Mesendoderm (in vitro differentiated cells): ENCODE data around the gene PIGW.

Experiments
- DNase-seq: peaks from one replicate; pipeline ENCODE4 v3.0.0; 2013
- H2AK5ac ChIP-seq: 2 replicates; pipeline ENCODE4 v1.6.1; 2013; ENCODE audit warnings: low read length, inconsistent platforms
- H2BK120ac ChIP-seq: 2 replicates; pipeline ENCODE4 v1.6.1; 2013; ENCODE audit warnings: low read depth, mild to moderate bottlenecking, low read length, moderate library complexity, mixed read lengths
- H2BK15ac ChIP-seq: replicated peaks from 2 replicates; pipeline ENCODE4 v1.6.1; 2013; ENCODE audit warnings: low read depth, mild to moderate bottlenecking, moderate library complexity
- H2BK5ac ChIP-seq: 2 replicates; pipeline ENCODE4 v1.6.1; 2013; ENCODE audit warnings: low read length, inconsistent platforms
- H3K18ac ChIP-seq: 2 replicates; pipeline ENCODE4 v1.6.1; 2013; ENCODE audit warnings: mild to moderate bottlenecking, low read length, mixed read lengths
- H3K23ac ChIP-seq: one replicate; pipeline ENCODE4 v1.6.1; 2013; ENCODE audit warnings: low read length
- H3K27ac ChIP-seq: 2 replicates; pipeline ENCODE4 v1.5.1; 2013; ENCODE audit warnings: low read depth, mild to moderate bottlenecking, inconsistent platforms, low read length, moderate library complexity
- H3K27me3 ChIP-seq: 2 replicates; pipeline ENCODE4 v1.6.1; 2013; ENCODE audit warnings: low read length, control low read depth, mild to moderate bottlenecking, inconsistent platforms; ENCODE audit not compliant: insufficient read depth, poor library complexity
- H3K36me3 ChIP-seq: 2 replicates; pipeline ENCODE4 v1.6.1; 2013; ENCODE audit warnings: low read length, inconsistent platforms; ENCODE audit not compliant: control insufficient read depth, insufficient read depth
- H3K4ac ChIP-seq: one replicate; pipeline ENCODE4 v1.6.1; 2013; ENCODE audit warnings: low read depth, mild to moderate bottlenecking, low read length, moderate library complexity
- H3K4me1 ChIP-seq: 2 replicates; pipeline ENCODE4 v1.6.1; 2013; ENCODE audit warnings: low read depth, low read length, inconsistent platforms; ENCODE audit not compliant: control insufficient read depth
- H3K4me2 ChIP-seq: 2 replicates; pipeline ENCODE4 v1.6.1; 2013; ENCODE audit warnings: low read length
- H3K4me3 ChIP-seq: 2 replicates; pipeline ENCODE4 v1.5.1; 2013; ENCODE audit warnings: mild to moderate bottlenecking, low read length
- H3K56ac ChIP-seq: one replicate; pipeline ENCODE4 v1.6.1; 2013; ENCODE audit warnings: low read length
- H3K79me1 ChIP-seq: 2 replicates; pipeline ENCODE4 v1.6.1; 2013; ENCODE audit warnings: low read length, inconsistent platforms
- H3K79me2 ChIP-seq: 2 replicates; pipeline ENCODE4 v1.6.1; 2013; ENCODE audit warnings: mild to moderate bottlenecking, low read length; ENCODE audit not compliant: control insufficient read depth, insufficient read depth
- H3K9ac ChIP-seq: 2 replicates; pipeline ENCODE4 v1.6.1; 2013; ENCODE audit warnings: low read length, inconsistent platforms
- H4K5ac ChIP-seq: one replicate; pipeline ENCODE4 v1.6.1; 2013; ENCODE audit warnings: low read length
- H4K8ac ChIP-seq: one replicate; pipeline ENCODE4 v1.6.1; 2013; ENCODE audit warnings: low read depth, mild to moderate bottlenecking, control low read depth, low read length, moderate library complexity
- WGBS: extraction: QIAGEN DNeasy Blood & Tissue Kit; methylation state at CpG from one replicate; pipeline ENCODE4 v1.1.7; 2013; ENCODE audit warnings: low lambda C conversion rate, missing lambda C conversion rate; ENCODE audit not compliant: insufficient coverage; ENCODE audit errors: extremely low coverage; 5-methylcytosine and 5-hydroxymethylcytosine counted together

Gene PIGW

DNA sequence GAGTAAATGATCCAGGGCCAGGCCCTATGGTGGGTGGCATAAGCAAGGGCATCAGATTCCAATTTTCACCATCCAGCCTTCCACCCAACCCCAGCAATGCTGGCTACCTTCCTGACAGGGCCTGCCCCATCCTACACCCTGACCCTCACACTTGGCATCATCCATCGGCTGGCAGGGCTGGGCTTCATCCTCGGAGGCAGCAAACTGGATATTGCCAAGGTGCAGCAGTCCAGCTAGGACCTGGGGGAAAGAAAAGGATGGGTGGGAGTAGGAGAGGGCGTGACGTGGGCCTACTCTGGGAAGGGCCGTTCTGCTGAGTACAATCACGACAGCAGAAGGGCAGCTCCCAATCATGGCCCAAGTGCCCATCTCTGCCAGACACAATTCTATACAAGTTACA is 23.6 kb upstream of the PIGW start:
- no peak overlapping the region for H3K23ac ChIP-seq
- no peak overlapping the region for H2BK120ac ChIP-seq
- H3K27ac ChIP-seq, result no peak overlapping the region
- H4K8ac ChIP-seq, result no peak overlapping the region
- H3K36me3 ChIP-seq, result peaks cover 19% of the 10 kb centered on the region
- no CpG with 5 or more reads among the region's 6 CpGs for WGBS
- H3K4me1 ChIP-seq, result no peaks in the 10 kb centered on the region
- H2BK15ac ChIP-seq, result no peak overlapping the region
- no peaks in the 10 kb centered on the region for H3K79me1 ChIP-seq
- no peak overlapping the region for H2AK5ac ChIP-seq
- no peak overlapping the region for H3K4ac ChIP-seq
- DNase-seq, result no peak
- H3K18ac ChIP-seq, result no peak overlapping the region
- no peak overlapping the region for H4K5ac ChIP-seq
- no peak overlapping the region for H3K4me3 ChIP-seq
- H3K9ac ChIP-seq, result no peak overlapping the region
- H3K27me3 ChIP-seq, result no peaks in the 10 kb centered on the region
- no peak overlapping the region for H2BK5ac ChIP-seq
- H3K79me2 ChIP-seq, result no peaks in the 10 kb centered on the region
- no peak overlapping the region for H3K4me2 ChIP-seq
- no peak overlapping the region for H3K56ac ChIP-seq

DNA sequence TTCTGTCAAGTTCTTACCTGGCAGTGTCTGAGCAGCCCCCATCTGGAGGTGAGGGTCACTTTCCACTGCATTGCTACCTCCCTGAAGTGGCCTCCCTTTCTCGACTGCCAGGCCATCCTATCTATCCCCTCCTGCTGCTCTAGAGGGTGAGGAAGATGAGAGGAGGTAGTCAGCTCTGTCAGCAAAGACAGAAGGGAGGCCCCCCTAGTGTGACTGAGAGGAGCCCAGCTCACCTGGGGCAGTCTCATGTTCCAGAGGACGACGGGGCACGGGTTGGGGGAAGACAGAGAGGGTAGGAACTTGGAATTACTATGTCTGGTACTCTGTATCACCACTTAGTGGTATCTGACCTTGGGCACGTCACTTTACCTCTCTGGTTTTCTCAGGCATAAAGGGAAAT is 22.1 kb upstream of the PIGW start:
- Histone ChIP-seq H3K4me1 (no peaks in the 10 kb centered on the region), H4K8ac (no peak overlapping the region), H3K27ac (no peak overlapping the region), H3K18ac (no peak overlapping the region), H3K4me2 (no peak overlapping the region), H3K79me1 (no peaks in the 10 kb centered on the region), H3K27me3 (no peaks in the 10 kb centered on the region), H3K56ac (no peak overlapping the region), H3K4me3 (no peak overlapping the region), H2AK5ac (no peak overlapping the region), H2BK5ac (no peak overlapping the region), H2BK120ac (no peak overlapping the region), H3K4ac (no peak overlapping the region), H2BK15ac (no peak overlapping the region), H3K79me2 (no peaks in the 10 kb centered on the region), H4K5ac (no peak overlapping the region), H3K36me3 (peaks cover 11% of the 10 kb centered on the region), H3K9ac (no peak overlapping the region), H3K23ac (no peak overlapping the region)
- WGBS, result no CpG with 5 or more reads among the region's 5 CpGs
- DNase-seq, result no peak

DNA sequence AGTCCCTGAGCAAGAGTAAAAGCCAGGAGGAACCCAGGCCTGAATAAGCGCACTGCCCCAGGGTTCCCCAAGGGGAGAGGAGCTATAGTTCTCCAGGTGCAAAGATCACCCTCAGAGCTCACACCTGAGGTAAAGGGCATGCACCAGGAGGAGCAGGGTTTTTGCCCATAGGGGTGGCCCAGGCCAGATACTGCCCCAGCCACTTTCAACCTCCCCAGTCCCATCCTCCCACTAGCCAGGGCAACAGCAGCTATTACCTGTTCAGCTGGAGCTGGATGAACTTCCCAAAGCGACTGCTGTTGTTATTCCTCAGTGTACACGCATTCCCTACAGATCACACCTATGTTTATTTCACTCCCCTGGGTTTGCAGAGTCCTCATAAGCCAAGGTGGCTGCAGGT is 19.9 kb upstream of the PIGW start:
- H3K79me1 ChIP-seq, result no peaks in the 10 kb centered on the region
- H3K4me3 ChIP-seq, result no peak overlapping the region
- no peak overlapping the region for H4K8ac ChIP-seq
- no CpG with 5 or more reads among the region's 3 CpGs for WGBS
- H3K36me3 ChIP-seq, result peaks cover 7% of the 10 kb centered on the region
- DNase-seq, result no peak
- H3K4me2 ChIP-seq, result no peak overlapping the region
- H3K79me2 ChIP-seq, result no peaks in the 10 kb centered on the region
- no peak overlapping the region for H3K27ac ChIP-seq
- H3K27me3 ChIP-seq, result no peaks in the 10 kb centered on the region
- no peak overlapping the region for H3K4ac ChIP-seq
- no peak overlapping the region for H4K5ac ChIP-seq
- H2AK5ac ChIP-seq, result no peak overlapping the region
- no peak overlapping the region for H2BK5ac ChIP-seq
- no peak overlapping the region for H2BK120ac ChIP-seq
- no peak overlapping the region for H3K23ac ChIP-seq
- no peak overlapping the region for H3K9ac ChIP-seq
- H3K18ac ChIP-seq, result no peak overlapping the region
- H2BK15ac ChIP-seq, result no peak overlapping the region
- no peak overlapping the region for H3K56ac ChIP-seq
- no peaks in the 10 kb centered on the region for H3K4me1 ChIP-seq

DNA sequence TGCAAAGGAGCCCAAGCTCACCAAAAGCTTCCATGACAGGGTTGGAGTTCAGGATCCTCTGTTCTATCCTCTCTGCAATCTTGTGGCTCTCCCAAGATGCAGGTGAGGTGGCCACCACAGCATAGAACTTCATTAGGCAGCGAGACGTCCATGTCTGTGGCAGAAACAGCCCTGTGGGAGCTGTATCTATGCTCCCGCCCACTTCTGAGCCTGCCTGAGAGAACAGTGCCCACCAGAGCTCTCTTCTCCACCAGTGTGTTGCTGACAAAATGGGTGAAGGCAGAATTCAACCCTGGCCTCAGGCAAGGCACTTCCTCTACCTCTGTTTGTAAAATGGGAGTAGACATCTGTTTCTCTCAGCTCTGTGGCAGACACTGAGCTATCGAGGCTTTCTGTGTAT is 18.9 kb upstream of the PIGW start:
- Histone ChIP-seq H3K79me2 (no peaks in the 10 kb centered on the region), H2BK5ac (no peak overlapping the region), H2BK120ac (no peak overlapping the region), H3K4me2 (no peak overlapping the region), H3K27ac (no peak overlapping the region), H3K27me3 (no peaks in the 10 kb centered on the region), H3K18ac (no peak overlapping the region), H3K79me1 (no peaks in the 10 kb centered on the region), H3K4ac (no peak overlapping the region), H3K36me3 (peaks cover 5% of the 10 kb centered on the region), H3K4me1 (no peaks in the 10 kb centered on the region), H4K5ac (no peak overlapping the region), H3K4me3 (no peak overlapping the region), H2AK5ac (no peak overlapping the region), H3K9ac (no peak overlapping the region), H4K8ac (no peak overlapping the region), H3K23ac (no peak overlapping the region), H2BK15ac (no peak overlapping the region), H3K56ac (no peak overlapping the region)
- DNase-seq, result no peak
- no CpG with 5 or more reads among the region's 4 CpGs for WGBS

DNA sequence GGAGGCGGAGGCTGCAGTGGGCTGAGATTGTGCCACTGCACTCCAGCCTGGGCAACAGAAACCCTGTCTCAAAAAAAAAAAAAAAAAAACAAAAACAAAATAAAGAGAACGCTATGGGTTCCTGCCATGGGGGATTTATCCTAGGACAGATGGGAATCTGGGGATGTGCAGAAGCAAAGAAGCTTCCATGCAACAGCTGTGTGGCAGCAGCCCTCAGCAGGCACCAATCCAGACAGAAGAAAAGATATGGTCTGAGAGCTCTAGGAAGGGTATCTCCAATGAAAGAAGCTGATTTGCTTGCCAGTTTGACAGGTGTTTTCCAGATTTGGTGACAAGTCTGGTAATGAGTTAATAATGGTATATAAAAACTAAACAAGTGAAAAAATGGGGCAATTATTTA is 11.7 kb upstream of the PIGW start:
- Histone ChIP-seq H3K56ac (no peak overlapping the region), H2BK120ac (no peak overlapping the region), H2BK15ac (no peak overlapping the region), H3K4me1 (no peaks in the 10 kb centered on the region), H2AK5ac (no peak overlapping the region), H3K4me2 (no peak overlapping the region), H3K27ac (no peak overlapping the region), H3K23ac (no peak overlapping the region), H4K5ac (no peak overlapping the region), H3K4me3 (no peak overlapping the region), H3K18ac (no peak overlapping the region), H4K8ac (no peak overlapping the region), H3K9ac (no peak overlapping the region), H3K27me3 (no peaks in the 10 kb centered on the region), H3K79me1 (peaks cover 6% of the 10 kb centered on the region), H2BK5ac (no peak overlapping the region), H3K36me3 (peaks cover 22% of the 10 kb centered on the region), H3K4ac (no peak overlapping the region), H3K79me2 (no peaks in the 10 kb centered on the region)
- DNase-seq, result no peak
- no CpG with 5 or more reads among the region's 2 CpGs for WGBS

DNA sequence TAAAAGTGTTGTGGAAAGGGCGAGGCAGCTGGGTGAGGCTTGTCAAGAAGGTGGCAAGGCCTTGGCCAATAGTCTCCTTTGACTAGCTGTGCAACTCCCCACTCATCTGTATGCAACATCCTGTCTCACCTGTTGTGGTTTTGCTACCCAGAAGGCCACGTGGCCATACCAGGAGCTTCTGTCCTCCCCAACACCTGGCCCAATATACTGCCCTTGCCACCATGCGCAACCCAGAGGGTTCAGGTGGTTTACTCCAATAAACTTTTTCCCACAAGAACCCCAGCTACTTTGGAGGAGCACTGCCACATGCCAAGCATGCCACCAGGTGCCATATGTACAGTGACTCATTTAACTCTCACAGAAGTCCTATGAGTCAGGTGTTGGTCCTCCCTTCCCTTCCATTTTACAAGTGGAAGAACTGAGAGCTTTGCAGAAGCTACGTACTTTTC is 10.3 kb upstream of the PIGW start:
- no peak overlapping the region for H2BK120ac ChIP-seq
- H3K4me2 ChIP-seq, result no peak overlapping the region
- H3K4me1 ChIP-seq, result no peaks in the 10 kb centered on the region
- no peak overlapping the region for H3K4me3 ChIP-seq
- no peak overlapping the region for H2BK15ac ChIP-seq
- no CpG with 5 or more reads among the region's 4 CpGs for WGBS
- H3K18ac ChIP-seq, result no peak overlapping the region
- no peak overlapping the region for H3K56ac ChIP-seq
- peaks cover 28% of the 10 kb centered on the region for H3K36me3 ChIP-seq
- no peak overlapping the region for H2BK5ac ChIP-seq
- no peak overlapping the region for H3K27ac ChIP-seq
- no peak overlapping the region for H3K9ac ChIP-seq
- no peak overlapping the region for H3K4ac ChIP-seq
- H4K8ac ChIP-seq, result no peak overlapping the region
- H3K79me2 ChIP-seq, result no peaks in the 10 kb centered on the region
- DNase-seq, result no peak
- H4K5ac ChIP-seq, result no peak overlapping the region
- no peak overlapping the region for H3K23ac ChIP-seq
- H3K79me1 ChIP-seq, result peaks cover 6% of the 10 kb centered on the region
- H2AK5ac ChIP-seq, result no peak overlapping the region
- H3K27me3 ChIP-seq, result no peaks in the 10 kb centered on the region
